SK-N-MC (cell line): ENCODE measurements around the gene RGL3.
"Not testable (repeated sequence)": the region's sequence is repeated elsewhere in the genome, so short reads cannot be mapped to it uniquely, and the experiment has no call there.

Source experiments
- DNase-seq: peaks from one replicate; pipeline ENCODE4 v3.0.0-alpha.2; 2011; ENCODE audit warnings: low read depth, low spot score
- H3K27ac ChIP-seq: fragments of 200-600 bp; sonication (generic); 2 replicates; pipeline ENCODE4 v1.5.1; 2016; ENCODE audit warnings: mixed run types
- H3K36me3 ChIP-seq: fragments of 200-600 bp; sonication (generic); 2 replicates; pipeline ENCODE4 v1.6.1; 2017; ENCODE audit warnings: antibody characterized with exemption, low read length, mixed read lengths; ENCODE audit not compliant: insufficient read depth
- H3K4me3 ChIP-seq: fragments of 200-600 bp; sonication (generic); 2 replicates; pipeline ENCODE4 v1.5.1; 2016
- H3K9ac ChIP-seq: fragments of 200-600 bp; sonication (generic); 2 replicates; pipeline ENCODE4 v1.8.0; 2017; ENCODE audit warnings: mixed run types, mixed read lengths; ENCODE audit not compliant: insufficient read length
- H3K9me3 ChIP-seq: fragments of 200-600 bp; sonication (generic); 2 replicates; pipeline ENCODE4 v1.6.1; 2017; ENCODE audit warnings: low read depth, mild to moderate bottlenecking, antibody characterized with exemption, low read length, moderate library complexity, mixed read lengths
- EZH2 ChIP-seq: fragments of 200-600 bp; sonication (generic); IDR thresholded peaks from one replicate; pipeline ENCODE4 v1.6.1; 2017; ENCODE audit warnings: antibody characterized with exemption
- FOXP2 ChIP-seq: optimal IDR thresholded peaks from 2 replicates; pipeline ENCODE3; 2011; ENCODE audit warnings: mild to moderate bottlenecking, moderate library complexity; ENCODE audit not compliant: insufficient read depth; ENCODE audit errors: extremely low read length, control extremely low read depth
- POLR2AphosphoS5 ChIP-seq: IDR thresholded peaks from 2 replicates; pipeline ENCODE4 v1.6.1; 2012; ENCODE audit warnings: mild to moderate bottlenecking, low read depth, low read length, borderline replicate concordance

RGL3 gene

DNA sequence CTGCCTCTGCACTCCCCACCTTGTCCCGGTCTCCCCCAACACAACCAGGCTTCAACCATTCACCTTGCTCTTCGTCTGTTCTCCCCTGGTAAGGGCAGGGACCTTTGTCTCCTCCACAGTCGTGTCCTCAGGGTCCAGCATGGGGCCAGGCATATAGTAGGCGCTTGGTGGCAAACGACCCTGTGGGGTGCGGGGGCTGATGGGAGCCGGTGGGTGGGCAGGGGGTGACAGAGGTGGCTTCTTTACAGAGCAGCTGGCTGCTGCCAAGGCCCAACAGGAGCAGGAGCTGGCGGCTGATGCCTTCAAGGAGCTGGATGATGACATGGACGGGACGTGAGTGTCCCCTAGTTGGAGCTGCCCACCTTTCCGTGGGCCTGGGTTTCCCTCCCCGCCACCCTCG, 26.0 kb upstream of the RGL3 start:
- no peaks in the 10 kb centered on the region for H3K9me3 ChIP-seq
- H3K4me3 ChIP-seq, result no peak overlapping the region
- H3K36me3 ChIP-seq, result peaks cover 69% of the 10 kb centered on the region; the same call in 1 of the 2 replicates
- DNase-seq, result no peak
- H3K27ac ChIP-seq, result no peak overlapping the region
- no peak for TF ChIP-seq EZH2
- no peak for TF ChIP-seq FOXP2
- no peak for TF ChIP-seq POLR2AphosphoS5
- H3K9ac ChIP-seq, result no peak overlapping the region

DNA sequence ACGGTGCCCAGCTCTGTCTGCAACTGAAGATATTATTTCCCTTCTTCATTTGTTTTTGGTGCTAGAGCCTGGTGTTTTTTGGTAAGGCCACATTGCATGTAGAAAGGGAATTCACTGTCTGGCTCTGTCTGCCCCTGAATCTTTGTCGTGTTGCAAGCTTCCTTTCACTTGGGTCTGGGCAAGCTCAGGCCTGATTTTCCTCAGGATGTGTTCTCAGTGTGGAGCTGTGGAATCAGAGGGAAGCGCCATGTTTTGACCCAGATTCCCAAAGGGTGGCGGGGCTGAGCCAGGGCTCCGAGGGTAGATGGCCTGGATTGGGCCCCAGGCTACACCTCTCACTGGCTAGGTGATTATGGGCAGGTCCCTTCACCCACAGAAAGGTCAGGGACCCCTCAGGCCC, 24.9 kb upstream of the RGL3 start:
- TF ChIP-seq POLR2AphosphoS5 (no peak), FOXP2 (no peak), EZH2 (no peak)
- DNase-seq, result no peak
- Histone ChIP-seq H3K9ac (no peak overlapping the region), H3K36me3 (peaks cover 66% of the 10 kb centered on the region; the same call in 1 of the 2 replicates), H3K9me3 (no peaks in the 10 kb centered on the region), H3K27ac (no peak overlapping the region), H3K4me3 (no peak overlapping the region)

DNA sequence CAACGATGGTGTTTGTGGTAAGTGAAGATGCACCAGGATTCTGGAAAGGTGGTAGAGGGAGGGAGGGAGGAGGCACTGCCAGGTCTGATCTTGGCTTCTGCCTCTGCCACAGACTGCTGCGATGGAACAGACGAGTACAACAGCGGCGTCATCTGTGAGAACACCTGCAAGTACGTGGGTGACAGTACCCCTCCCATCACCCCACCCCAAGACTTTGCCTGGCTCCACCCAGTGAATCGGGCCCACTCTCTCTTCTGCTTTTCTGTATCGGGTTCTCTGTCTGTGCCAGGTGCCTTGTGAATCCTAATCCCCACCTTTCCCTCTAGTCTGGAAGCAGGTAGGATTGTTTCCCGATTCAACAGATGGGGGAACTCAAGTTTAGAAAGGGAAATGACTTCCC, 18.8 kb upstream of the RGL3 start:
- TF ChIP-seq EZH2, result no peak
- no peak overlapping the region for H3K9ac ChIP-seq
- H3K27ac ChIP-seq, result no peak overlapping the region
- no peak for DNase-seq
- no peaks in the 10 kb centered on the region for H3K9me3 ChIP-seq
- H3K36me3 ChIP-seq, result peaks cover 50% of the 10 kb centered on the region
- H3K4me3 ChIP-seq, result no peak overlapping the region

DNA sequence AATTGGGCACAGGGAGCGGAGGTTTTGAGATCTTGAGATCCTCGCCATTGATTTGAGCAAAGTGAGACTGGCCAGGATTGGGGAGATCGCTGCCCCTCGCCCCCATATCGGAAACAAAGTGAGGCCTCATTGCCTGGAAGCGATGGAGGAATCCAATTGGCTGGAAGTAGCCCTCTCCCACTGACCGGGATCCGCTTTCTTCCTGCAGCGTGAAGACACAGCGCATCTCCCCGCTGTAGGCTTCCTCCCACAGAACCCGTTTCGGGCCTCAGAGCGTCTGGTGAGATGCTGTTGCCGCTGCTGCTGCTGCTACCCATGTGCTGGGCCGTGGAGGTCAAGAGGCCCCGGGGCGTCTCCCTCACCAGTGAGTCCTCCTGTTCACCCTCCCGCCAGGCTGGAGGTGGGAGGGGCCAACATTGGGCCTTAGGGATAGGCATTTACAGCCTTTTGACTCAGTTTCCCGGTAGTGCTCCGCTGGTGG, 16.8 kb upstream of the RGL3 start:
- peaks cover 29% of the 10 kb centered on the region for H3K36me3 ChIP-seq
- no peak for DNase-seq

DNA sequence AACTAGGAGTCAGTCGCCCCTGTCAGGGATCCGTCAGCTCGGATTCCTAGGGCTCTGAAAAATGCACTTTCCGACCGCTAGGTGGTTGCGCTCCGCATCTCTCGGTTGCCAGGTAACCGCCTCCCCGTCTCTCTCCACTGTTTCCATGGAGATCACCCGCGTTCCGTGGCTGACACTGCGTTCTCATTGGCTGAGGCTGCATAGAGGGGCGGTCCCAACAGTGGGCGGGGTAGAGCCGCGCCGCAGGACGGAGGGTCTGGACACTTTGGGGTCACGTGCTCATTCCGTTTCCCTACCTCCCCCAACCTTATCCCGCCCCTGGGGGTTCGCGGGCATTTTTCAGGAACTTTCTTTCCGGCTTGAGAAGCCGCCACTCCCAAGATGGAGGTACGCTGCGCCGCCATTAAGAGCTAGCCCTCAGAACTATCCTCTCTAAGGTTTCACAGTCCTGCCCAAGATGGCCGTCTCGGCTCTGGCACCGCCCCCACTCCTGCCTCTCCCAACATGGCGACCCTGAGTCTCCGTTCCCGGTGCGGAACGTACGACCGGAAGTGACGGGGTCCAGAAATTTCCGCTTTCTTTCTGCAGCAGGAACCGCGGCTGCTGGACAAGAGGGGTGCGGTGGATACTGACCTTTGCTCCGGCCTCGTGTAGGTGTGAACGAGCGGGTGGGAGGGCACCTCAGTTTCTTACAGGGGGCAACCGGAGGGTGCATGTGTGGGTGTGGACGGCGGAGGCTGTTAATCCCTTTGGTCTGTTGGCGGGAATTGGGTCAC, 16.1 kb upstream of the RGL3 start, which contains the start of the genes ODAD3 and PRKCSH:
ODAD3 (minus strand) TSS at position 65 of the 776 bp plus-strand sequence. CDS start 105 bp downstream, outside the sequence.
PRKCSH (plus strand) TSS at position 579 of the 776 bp plus-strand sequence. CDS start 483 bp downstream, outside the sequence.
- Histone ChIP-seq H3K9me3 (no peaks in the 10 kb centered on the region), H3K9ac (peak within 1 kb of the TSS; percentile 87), H3K36me3 (peaks cover 25% of the 10 kb centered on the region), H3K4me3 (peak within 1 kb of the TSS; percentile 99), H3K27ac (peak within 1 kb of the TSS; percentile 56; the same call in 1 of the 2 replicates)
- DNase-seq, result peak; percentile 98
- TF ChIP-seq POLR2AphosphoS5, result peak; percentile 92
- no peak for TF ChIP-seq EZH2

More for the DNA sequence above, 16.8 kb upstream of the RGL3 start:
- H3K4me3 ChIP-seq, result peak overlapping the region; percentile 99
- H3K27ac ChIP-seq, result peak overlapping the region; percentile 56; the same call in 1 of the 2 replicates
- H3K9ac ChIP-seq, result peak overlapping the region; percentile 87
- no peak for TF ChIP-seq FOXP2
- no peak for TF ChIP-seq POLR2AphosphoS5
- TF ChIP-seq EZH2, result no peak
- H3K9me3 ChIP-seq, result no peaks in the 10 kb centered on the region

DNA sequence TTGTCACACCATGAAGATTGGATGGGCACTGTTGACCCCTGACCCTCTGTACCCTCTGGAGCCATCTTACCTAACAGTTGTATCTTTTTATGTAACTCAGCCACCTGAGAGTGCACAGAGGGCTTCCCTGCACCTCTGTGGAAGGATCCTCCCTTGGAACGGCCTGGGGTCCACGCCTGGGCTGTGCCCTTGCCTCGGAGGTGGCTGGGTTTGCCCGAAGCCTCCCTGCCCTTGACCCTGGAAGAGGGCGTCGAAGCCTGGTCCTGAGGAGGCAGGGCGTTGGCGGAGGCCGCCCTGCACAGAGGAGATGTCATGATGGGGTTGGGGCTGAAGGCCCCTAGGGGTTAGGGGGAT, 15.6 kb upstream of the RGL3 start:
- Histone ChIP-seq H3K9me3 (no peaks in the 10 kb centered on the region), H3K36me3 (peaks cover 25% of the 10 kb centered on the region), H3K9ac (no peak overlapping the region), H3K4me3 (peak overlapping the region; percentile 99), H3K27ac (no peak overlapping the region)
- DNase-seq, result no peak
- TF ChIP-seq POLR2AphosphoS5, result no peak
- no peak for TF ChIP-seq FOXP2
- no peak for TF ChIP-seq EZH2

DNA sequence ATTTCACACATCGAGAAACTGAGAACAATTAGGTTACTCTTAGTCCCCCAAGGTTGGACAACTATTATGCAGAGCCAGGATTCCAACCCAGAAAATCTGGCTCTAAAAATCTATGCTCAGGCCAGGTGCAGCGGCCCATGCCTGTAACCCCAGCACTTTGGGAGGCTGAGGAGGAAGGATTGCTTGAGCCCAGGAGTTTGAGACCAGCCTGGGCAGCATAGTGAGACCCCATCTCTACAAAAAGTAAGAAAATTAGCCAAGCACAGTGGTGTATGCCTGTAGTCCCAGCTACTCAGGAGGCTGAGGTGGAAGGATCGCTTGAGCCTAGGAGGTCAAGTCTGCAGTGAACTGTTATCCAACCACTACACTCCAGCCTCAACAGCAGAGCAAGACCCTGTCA, 14.4 kb upstream of the RGL3 start:
- H3K36me3 ChIP-seq, result peaks cover 20% of the 10 kb centered on the region
- DNase-seq, H3K27ac ChIP-seq, H3K9ac ChIP-seq, H3K4me3 ChIP-seq, H3K9me3 ChIP-seq: not testable (repeated sequence)

DNA sequence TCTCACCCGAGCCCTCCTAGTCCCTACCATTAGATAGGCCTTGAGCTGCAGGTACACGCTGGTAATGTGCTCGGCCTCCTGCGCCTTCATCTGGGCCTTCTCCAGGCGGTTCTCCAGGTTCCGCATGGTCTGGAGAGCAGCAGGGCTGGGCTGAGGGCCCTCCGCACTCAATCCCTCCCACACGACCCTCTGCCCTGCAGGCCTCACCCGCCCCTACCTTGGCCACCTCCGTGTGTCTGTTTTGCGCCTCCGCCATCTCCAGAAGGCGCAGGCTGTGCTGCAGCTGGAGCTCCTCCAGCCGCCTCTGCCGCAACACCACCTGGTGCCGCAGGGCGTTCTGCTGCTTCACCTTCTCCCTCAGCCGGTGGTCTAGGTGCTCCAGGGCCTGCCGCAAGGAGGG, 7.5 kb upstream of the RGL3 start:
- H3K9me3 ChIP-seq, result no peaks in the 10 kb centered on the region
- no peak for TF ChIP-seq EZH2
- TF ChIP-seq FOXP2, result no peak
- TF ChIP-seq POLR2AphosphoS5, result no peak
- no peak for DNase-seq
- no peak overlapping the region for H3K27ac ChIP-seq
- H3K4me3 ChIP-seq, result no peak overlapping the region
- H3K36me3 ChIP-seq, result no peaks in the 10 kb centered on the region
- no peak overlapping the region for H3K9ac ChIP-seq

DNA sequence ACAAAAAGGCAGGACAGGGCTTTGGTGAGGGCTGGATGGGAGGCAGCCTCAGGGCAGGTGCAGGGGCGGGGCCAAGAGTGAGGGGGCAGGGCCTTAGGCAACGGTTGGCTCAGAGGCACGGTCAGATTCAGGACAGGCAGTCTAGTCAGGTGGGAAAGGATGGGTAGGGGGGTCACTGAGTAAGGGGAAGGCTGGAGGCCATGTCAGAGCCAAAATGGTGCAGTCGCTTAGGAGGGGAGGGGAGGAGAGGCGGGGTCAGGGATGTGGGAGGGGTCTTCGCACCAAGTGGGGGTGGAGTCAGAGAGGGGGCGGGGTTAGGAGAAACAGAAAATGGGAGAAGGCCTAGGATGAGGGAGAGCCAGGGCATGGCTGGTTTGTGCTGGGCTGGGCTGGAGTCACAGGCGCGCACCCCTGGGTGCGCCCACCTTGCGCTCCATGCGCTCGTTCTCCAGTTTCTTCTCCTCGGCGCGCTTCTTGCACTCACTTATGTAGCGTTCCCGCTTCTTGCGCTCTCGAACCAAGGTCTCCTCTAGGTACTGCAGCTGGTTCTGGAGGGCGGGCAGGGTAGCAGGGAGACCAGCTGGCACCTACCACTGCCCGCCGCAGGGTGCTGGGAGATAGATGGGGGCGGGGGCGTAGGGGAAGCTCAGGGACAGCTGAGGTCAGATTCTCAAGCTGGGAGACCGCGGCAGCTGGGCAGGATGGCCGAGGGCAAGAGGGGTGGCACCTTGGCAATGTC, 6.8 kb upstream of the RGL3 start:
- Histone ChIP-seq H3K27ac (no peak overlapping the region), H3K4me3 (no peak overlapping the region), H3K9ac (no peak overlapping the region), H3K9me3 (no peaks in the 10 kb centered on the region), H3K36me3 (no peaks in the 10 kb centered on the region)
- DNase-seq, result no peak
- no peak for TF ChIP-seq EZH2
